Progenitor cell of endocrine pancreas (in vitro differentiated cells): Measurements from ENCODE around the gene KLHDC8B. TPM values are rescaled to one million over a fixed set of nuclear protein-coding genes. Genes with fewer than 3 reads are reported as not detected.
"Not testable (repeated sequence)": the region's sequence is repeated elsewhere in the genome, so short reads cannot be mapped to it uniquely, and the experiment has no call there.

Experiments
- DNase-seq: peaks from one replicate; pipeline ENCODE4 v3.0.0; 2021; ENCODE audit warnings: low spot score; ENCODE audit not compliant: unreplicated experiment
- H3K27ac Mint-ChIP-seq: 2 replicates; pipeline ENCODE4 v1.8.0; 2021; ENCODE audit warnings: mild to moderate bottlenecking, moderate library complexity, mixed read lengths
- H3K27me3 Mint-ChIP-seq: 2 replicates; pipeline ENCODE4 v1.8.0; 2021; ENCODE audit warnings: mixed read lengths
- H3K36me3 Mint-ChIP-seq: 2 replicates; pipeline ENCODE4 v1.8.0; 2022; ENCODE audit warnings: mixed read lengths; ENCODE audit not compliant: insufficient read depth
- H3K4me1 Mint-ChIP-seq: 2 replicates; pipeline ENCODE4 v1.8.0; 2021; ENCODE audit warnings: low read depth, mixed read lengths
- H3K4me3 Mint-ChIP-seq: 2 replicates; pipeline ENCODE4 v1.8.0; 2021; ENCODE audit warnings: low read depth, mild to moderate bottlenecking, moderate library complexity, mixed read lengths
- H3K9me3 Mint-ChIP-seq: 2 replicates; pipeline ENCODE4 v1.8.0; 2021; ENCODE audit warnings: low read depth, mixed read lengths
- CTCF ChIP-seq: fragments of 200-600 bp; sonication (generic); IDR thresholded peaks from one replicate; pipeline ENCODE4 v1.5.0; 2021; ENCODE audit warnings: antibody characterized with exemption, mild to moderate bottlenecking; ENCODE audit not compliant: unreplicated experiment
- total RNA-seq: library from RNA; stranded (reverse); gene quantifications from 2 replicates; pipeline ENCODE4 v1.2.1, GENCODE V29; 2021

KLHDC8B gene
- total RNA-seq, 1 donor from 2014 or later: 41.4 TPM

GRCh38 chr3:49219132-49219531, 47.7 kb downstream of the KLHDC8B start:
- H3K27ac Mint-ChIP-seq: no peak overlapping the region
- no peaks in the 10 kb centered on the region for H3K36me3 Mint-ChIP-seq
- H3K27me3 Mint-ChIP-seq: peaks cover 4% of the 10 kb centered on the region
- no peaks in the 10 kb centered on the region for H3K4me1 Mint-ChIP-seq
- peaks cover 15% of the 10 kb centered on the region for H3K9me3 Mint-ChIP-seq
- no peak overlapping the region for H3K4me3 Mint-ChIP-seq
- TF ChIP-seq CTCF: no peak
- no peak for DNase-seq

GRCh38 chr3:49220985-49221563, 49.7 kb downstream of the KLHDC8B start:
- not testable (repeated sequence) for H3K4me3 Mint-ChIP-seq

GRCh38 chr3:49222002-49222401, 50.6 kb downstream of the KLHDC8B start:
- no peak for TF ChIP-seq CTCF
- Mint-ChIP-seq H3K4me1 (no peaks in the 10 kb centered on the region), H3K4me3 (no peak overlapping the region), H3K36me3 (no peaks in the 10 kb centered on the region), H3K27ac (no peak overlapping the region), H3K9me3 (peaks cover 13% of the 10 kb centered on the region), H3K27me3 (peaks cover 4% of the 10 kb centered on the region)
- no peak for DNase-seq

More at GRCh38 chr3:49220985-49221563, 49.7 kb downstream of the KLHDC8B start:
- H3K27ac Mint-ChIP-seq, H3K9me3 Mint-ChIP-seq, H3K27me3 Mint-ChIP-seq, H3K36me3 Mint-ChIP-seq, H3K4me1 Mint-ChIP-seq, DNase-seq: not testable (repeated sequence)

Other genes starting within 250 kb of the KLHDC8B start
- 45.3 and 48.4 TPM in 2 replicates for gene P4HTM, start 181.4 kb upstream of the KLHDC8B start, total RNA-seq
- 369 and 414 TPM in 2 replicates for gene WDR6, start 164.2 kb upstream of the KLHDC8B start, total RNA-seq
- 44.1 and 45.5 TPM in 2 replicates for gene DALRD3, start 153.0 kb upstream of the KLHDC8B start, total RNA-seq
- 46.1 and 49.5 TPM in 2 replicates for gene NDUFAF3, start 149.5 kb upstream of the KLHDC8B start, total RNA-seq
- gene IMPDH2, start 142.2 kb upstream of the KLHDC8B start, total RNA-seq: 197 and 206 TPM in 2 replicates
- 130 and 134 TPM in 2 replicates for gene QRICH1, start 77.5 kb upstream of the KLHDC8B start, total RNA-seq
- 402 and 417 TPM in 2 replicates for gene QARS1, start 66.8 kb upstream of the KLHDC8B start, total RNA-seq
- 76.2 and 81.1 TPM in 2 replicates for gene USP19, start 50.8 kb upstream of the KLHDC8B start, total RNA-seq
- 273 and 278 TPM in 2 replicates for gene LAMB2, start 38.5 kb upstream of the KLHDC8B start, total RNA-seq
- 28.6 and 29.8 TPM in 2 replicates for gene CCDC71, start 5.3 kb upstream of the KLHDC8B start, total RNA-seq
- gene C3orf62, start 105.6 kb downstream of the KLHDC8B start, total RNA-seq: 14.8 and 15.1 TPM in 2 replicates
- gene USP4, start 168.5 kb downstream of the KLHDC8B start, total RNA-seq: 55.1 and 56.6 TPM in 2 replicates
- 130 TPM in 2 replicates for gene GPX1, start 186.8 kb downstream of the KLHDC8B start, total RNA-seq
- 289 and 301 TPM in 2 replicates for gene RHOA, start 240.4 kb downstream of the KLHDC8B start, total RNA-seq
- gene TCTA, start 240.8 kb downstream of the KLHDC8B start, total RNA-seq: 18.0 and 18.8 TPM in 2 replicates